Vagina (tissue), 2 donors: ENCODE results near the gene TMEM203. TPM values are rescaled to one million over a fixed set of nuclear protein-coding genes. Genes with fewer than 3 reads are reported as not detected.

Source experiments
- DNase-seq, 2 donors: peaks; one replicate each; pipeline ENCODE4 v3.0.0-alpha.2; 2017; ENCODE audit errors: extremely low spot score in 2 of 2
- H3K27ac ChIP-seq: fragments of 200-600 bp; sonication (generic); one replicate; pipeline ENCODE4 v1.5.1; 2019
- H3K27me3 ChIP-seq: fragments of 200-600 bp; sonication (generic); one replicate; pipeline ENCODE4 v1.5.1; 2019
- H3K36me3 ChIP-seq, 2 donors: fragments of 200-600 bp; sonication (generic); one replicate each; pipeline ENCODE4 v1.5.1; 2017 to 2019
- H3K4me1 ChIP-seq: fragments of 200-600 bp; sonication (generic); one replicate; pipeline ENCODE4 v1.5.1; 2019
- H3K4me3 ChIP-seq, 2 donors: fragments of 200-600 bp; sonication (generic); 1 replicate in 1 of 2; 2 replicates in 1 of 2; pipeline ENCODE4 v1.5.1; 2016 to 2019
- H3K9me3 ChIP-seq: fragments of 200-600 bp; sonication (generic); one replicate; pipeline ENCODE4 v1.5.1; 2019
- POLR2A ChIP-seq, 2 donors: fragments of 450-650 bp; IDR thresholded peaks; one replicate each; pipeline ENCODE4 v1.6.1; 2017; ENCODE audit warnings: antibody characterized with exemption in 2 of 2, mild to moderate bottlenecking in 2 of 2, moderate library complexity in 2 of 2
- POLR2AphosphoS5 ChIP-seq, 2 donors: sonication (generic); formaldehyde crosslinking; IDR thresholded peaks; one replicate each; pipeline ENCODE4 v1.9.0; 2017; ENCODE audit warnings: antibody characterized with exemption in 2 of 2, mild to moderate bottlenecking in 2 of 2, low read depth in 1 of 2; ENCODE audit not compliant: insufficient read depth in 1 of 2
- intact Hi-C: fragments of 100-400 bp; cut with DNase I; formaldehyde crosslinking; loops from one replicate; pipeline ENCODE4 v1.15.1; 2023
- total RNA-seq: library from RNA; depleted of rRNA; stranded (reverse); fragments of >200 nt; gene quantifications from one replicate; pipeline ENCODE4 v1.2.3, GENCODE V29; 2016
- TF ChIP-seq, protein P1 (sequence below), 3 experiments: fragments of 450-650 bp in 2 of 3; fragments of 200-600 bp in 1 of 3; sonication (generic) in 1 of 3; IDR thresholded peaks; one replicate each; pipeline ENCODE4 v1.5.1; 2017 to 2019; ENCODE audit warnings: antibody characterized with exemption in 3 of 3, mild to moderate bottlenecking in 2 of 3, moderate library complexity in 2 of 3

Gene TMEM203
- total RNA-seq, 1 donor from 2014 or later, result 24.6 TPM

DNA sequence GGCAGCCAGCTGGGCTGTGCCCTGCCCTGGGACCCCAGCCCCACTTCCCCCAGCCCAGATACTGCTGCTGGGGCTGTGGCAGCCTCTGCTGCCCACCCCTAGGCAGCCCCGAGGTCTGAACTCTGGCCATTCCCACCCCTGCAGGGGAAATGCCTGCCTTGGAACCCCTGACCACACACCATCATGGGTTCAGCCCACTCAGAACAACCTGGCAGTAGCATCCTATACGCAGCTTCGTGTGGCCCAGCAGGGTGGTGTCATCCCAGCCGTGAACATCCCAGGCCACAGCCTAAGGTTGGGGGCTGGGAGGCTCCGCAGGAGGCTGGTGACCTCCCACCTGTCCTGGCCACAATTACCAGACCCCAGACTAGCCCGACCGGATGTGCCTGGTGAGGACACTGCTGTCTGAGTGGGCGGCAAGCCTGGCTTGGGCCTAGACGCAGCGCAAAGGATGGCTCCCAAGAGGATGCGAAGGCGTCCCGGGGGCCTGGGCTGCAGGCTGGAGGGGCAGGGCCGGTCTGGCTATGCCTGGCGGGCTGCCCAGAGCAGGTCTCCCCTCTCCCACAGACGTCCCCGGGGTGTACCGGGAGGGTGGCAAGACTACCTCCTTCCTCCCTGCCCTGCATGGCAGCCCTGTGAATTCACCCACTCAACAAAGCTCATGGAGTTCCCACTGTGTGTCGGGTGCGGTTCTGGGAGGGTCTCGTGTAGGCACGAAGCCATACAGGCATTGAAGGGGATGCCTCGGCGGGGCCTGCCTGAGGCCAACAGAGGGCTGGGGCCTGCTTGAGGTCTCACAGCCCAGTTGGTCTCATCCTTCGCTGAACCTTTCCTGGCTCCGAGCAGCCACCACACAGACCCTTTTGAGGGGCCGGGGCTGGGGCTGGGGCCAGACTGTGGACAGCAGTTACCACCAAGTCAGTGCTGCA lies 23.8 kb upstream of the TMEM203 start:
- no peak overlapping the region for H3K27ac ChIP-seq
- TF ChIP-seq, protein P1, sequence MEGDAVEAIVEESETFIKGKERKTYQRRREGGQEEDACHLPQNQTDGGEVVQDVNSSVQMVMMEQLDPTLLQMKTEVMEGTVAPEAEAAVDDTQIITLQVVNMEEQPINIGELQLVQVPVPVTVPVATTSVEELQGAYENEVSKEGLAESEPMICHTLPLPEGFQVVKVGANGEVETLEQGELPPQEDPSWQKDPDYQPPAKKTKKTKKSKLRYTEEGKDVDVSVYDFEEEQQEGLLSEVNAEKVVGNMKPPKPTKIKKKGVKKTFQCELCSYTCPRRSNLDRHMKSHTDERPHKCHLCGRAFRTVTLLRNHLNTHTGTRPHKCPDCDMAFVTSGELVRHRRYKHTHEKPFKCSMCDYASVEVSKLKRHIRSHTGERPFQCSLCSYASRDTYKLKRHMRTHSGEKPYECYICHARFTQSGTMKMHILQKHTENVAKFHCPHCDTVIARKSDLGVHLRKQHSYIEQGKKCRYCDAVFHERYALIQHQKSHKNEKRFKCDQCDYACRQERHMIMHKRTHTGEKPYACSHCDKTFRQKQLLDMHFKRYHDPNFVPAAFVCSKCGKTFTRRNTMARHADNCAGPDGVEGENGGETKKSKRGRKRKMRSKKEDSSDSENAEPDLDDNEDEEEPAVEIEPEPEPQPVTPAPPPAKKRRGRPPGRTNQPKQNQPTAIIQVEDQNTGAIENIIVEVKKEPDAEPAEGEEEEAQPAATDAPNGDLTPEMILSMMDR (IDR thresholded peaks at IDR 0.05), result no peak
- TF ChIP-seq POLR2A (IDR thresholded peaks at IDR 0.05), result no peak
- TF ChIP-seq POLR2AphosphoS5 (IDR thresholded peaks at IDR 0.05; ENCODE audit: insufficient read depth in 1 of 2, low read depth in 1 of 2), result no peak
- no peak for DNase-seq
- H3K9me3 ChIP-seq, result no peaks in the 10 kb centered on the region
- H3K4me1 ChIP-seq, result peaks cover 14% of the 10 kb centered on the region
- no peak overlapping the region for H3K4me3 ChIP-seq
- intact Hi-C loops, result loop anchor here (5.0 kb wide), 2 partner anchors 37 to 128 kb away; no protein-coding TSS in a partner anchor
- peaks cover 4% of the 10 kb centered on the region for H3K27me3 ChIP-seq
- H3K36me3 ChIP-seq, result no peaks in the 10 kb centered on the region

- no peak for TF ChIP-seq POLR2AphosphoS5 (IDR thresholded peaks at IDR 0.05; ENCODE audit: insufficient read depth in 1 of 2, low read depth in 1 of 2)
- TF ChIP-seq, protein P1 (IDR thresholded peaks at IDR 0.05), result no peak
- TF ChIP-seq POLR2A (IDR thresholded peaks at IDR 0.05), result no peak
- Histone ChIP-seq H3K4me1 (peaks cover 20% of the 10 kb centered on the region), H3K36me3 (no peaks in the 10 kb centered on the region), H3K9me3 (no peaks in the 10 kb centered on the region), H3K27me3 (peaks cover 4% of the 10 kb centered on the region), H3K4me3 (no peak overlapping the region), H3K27ac (no peak overlapping the region)
- intact Hi-C loops, result loop anchor here (5.0 kb wide), 2 partner anchors 36 to 129 kb away; no protein-coding TSS in a partner anchor
- DNase-seq, result no peak
These were observed 23.1 kb upstream of the TMEM203 start for GRCh38 chr9:137228506-137228967.

DNA sequence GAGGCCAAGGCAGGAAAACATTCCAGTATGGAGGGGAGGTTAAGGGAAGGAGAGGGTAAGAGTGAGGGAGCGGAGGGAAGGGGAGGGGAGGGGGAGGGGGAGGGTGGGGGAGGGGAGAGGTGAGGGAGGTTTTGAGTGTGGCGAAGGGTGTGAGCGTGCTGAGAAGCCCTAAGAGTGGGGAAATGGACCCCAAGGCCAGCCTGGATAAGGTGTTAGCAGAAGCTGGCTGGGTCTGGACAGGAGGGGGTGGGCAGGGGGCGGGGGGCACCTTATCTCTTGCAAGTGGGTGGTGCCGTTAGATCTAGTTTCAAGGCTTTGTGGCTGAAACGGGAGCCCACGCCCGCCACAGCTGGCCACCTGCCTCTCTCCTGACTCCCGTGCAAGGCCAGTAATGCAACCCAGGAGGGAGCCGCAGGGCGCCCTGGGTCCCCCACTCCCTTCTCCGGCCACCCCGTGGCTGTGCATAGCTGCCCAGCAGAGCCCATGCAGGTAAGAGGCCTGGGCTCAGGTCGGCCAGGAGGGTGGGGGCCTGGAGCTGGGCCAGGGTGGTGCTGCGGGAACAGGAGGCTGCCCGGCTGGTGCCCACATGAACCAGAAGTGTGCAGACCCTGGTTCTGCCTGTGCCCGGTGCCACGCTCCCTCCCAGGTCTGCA lies 22.5 kb upstream of the TMEM203 start:
- TF ChIP-seq, protein P1 (IDR thresholded peaks at IDR 0.05), result no peak
- TF ChIP-seq POLR2AphosphoS5 (IDR thresholded peaks at IDR 0.05; ENCODE audit: insufficient read depth in 1 of 2, low read depth in 1 of 2) (no peak), POLR2A (IDR thresholded peaks at IDR 0.05) (no peak)
- H3K4me3 ChIP-seq, result no peak overlapping the region
- H3K36me3 ChIP-seq, result no peaks in the 10 kb centered on the region
- H3K9me3 ChIP-seq, result no peaks in the 10 kb centered on the region
- H3K27ac ChIP-seq, result no peak overlapping the region
- peaks cover 22% of the 10 kb centered on the region for H3K4me1 ChIP-seq
- intact Hi-C loops, result loop anchor here (1.0 to 5.0 kb wide), 3 partner anchors 36 to 129 kb away; no protein-coding TSS in a partner anchor
- peaks cover 4% of the 10 kb centered on the region for H3K27me3 ChIP-seq
- no peak for DNase-seq

- intact Hi-C loops, result loop anchor here (1.0 to 5.0 kb wide), 3 partner anchors 35 to 130 kb away; no protein-coding TSS in a partner anchor
- Histone ChIP-seq H3K27me3 (no peaks in the 10 kb centered on the region), H3K9me3 (no peaks in the 10 kb centered on the region), H3K36me3 (no peaks in the 10 kb centered on the region), H3K4me1 (peaks cover 29% of the 10 kb centered on the region), H3K27ac (no peak within 1 kb of the TSS), H3K4me3 (peak within 1 kb of the TSS in 1 of 2 donors; percentile 26)
- TF ChIP-seq POLR2AphosphoS5 (IDR thresholded peaks at IDR 0.05; ENCODE audit: insufficient read depth in 1 of 2, low read depth in 1 of 2), result peak in 1 of 2 donors; percentile 23
- TF ChIP-seq, protein P1 (IDR thresholded peaks at IDR 0.05), result peak; percentile 57 to 76 (median 60)
- no peak for TF ChIP-seq POLR2A (IDR thresholded peaks at IDR 0.05)
- no peak for DNase-seq
These were observed 21.8 kb upstream of the TMEM203 start, which contains the start of gene RNF224 for GRCh38 chr9:137227054-137227852. TSS of gene RNF224 (plus strand) at chr9:137227502. CDS start at chr9:137228336, 834 bp downstream.
